AG08396 (cell line): ENCODE results near the gene HTR1B.

Experiments used
- DNase-seq: peaks from one replicate; pipeline ENCODE4 v3.0.0; 2012; ENCODE audit warnings: low spot score, mixed read lengths

Gene HTR1B

GRCh38 chr6:77463308-77463860 lies at the start of gene HTR1B:
HTR1B (minus strand) TSS chr6:77463491; CDS start chr6:77463403, 88 bp downstream.
- peak; percentile 11 for DNase-seq

- DNase-seq = no peak
Measured at GRCh38 chr6:77512554-77512953, 49.3 kb upstream of the HTR1B start.

DNA sequence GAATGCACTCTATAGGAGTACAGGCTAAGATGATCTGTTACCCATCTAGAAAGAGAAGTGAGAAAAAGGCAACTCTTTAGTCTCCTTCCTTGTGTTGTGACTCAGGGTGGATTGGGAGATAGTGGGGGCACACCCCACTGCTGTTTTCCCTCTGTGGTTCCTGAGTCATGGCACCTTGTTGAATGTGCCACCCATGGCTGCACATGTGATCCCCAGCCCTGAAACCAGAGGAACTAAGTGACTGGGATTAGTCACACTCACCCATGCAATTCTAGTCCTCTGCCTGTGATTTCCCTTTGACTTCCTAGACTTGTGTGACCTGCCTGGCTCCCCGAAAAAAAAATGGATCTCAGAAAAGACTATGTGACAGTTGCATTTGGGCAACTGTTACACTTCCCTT lies 48.6 kb upstream of the HTR1B start:
- DNase-seq = no peak

- DNase-seq = no peak
Measured at GRCh38 chr6:77502981-77503380, 39.7 kb upstream of the HTR1B start.

GRCh38 chr6:77492530-77492929 lies 29.2 kb upstream of the HTR1B start:
- no peak for DNase-seq

GRCh38 chr6:77487808-77488425 lies 24.6 kb upstream of the HTR1B start:
- no peak for DNase-seq

DNA sequence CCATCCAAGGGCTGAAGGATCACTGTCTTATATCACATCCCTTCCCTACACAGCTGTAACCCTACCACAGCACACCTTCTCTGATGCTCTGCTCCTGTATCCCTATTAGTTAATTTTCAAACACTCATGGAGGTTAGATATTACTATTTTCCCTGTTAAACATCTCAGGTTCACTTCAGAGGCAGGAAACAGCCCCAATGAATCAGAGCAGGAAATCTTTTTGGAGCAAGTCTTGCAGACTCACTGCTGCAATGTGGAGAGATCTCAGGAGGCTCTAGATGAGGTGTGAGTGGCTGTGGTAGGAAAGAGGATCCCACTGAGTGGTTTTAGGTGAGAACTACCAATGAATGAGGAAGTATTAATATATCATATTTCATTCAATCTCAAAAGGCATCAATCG lies 19.7 kb upstream of the HTR1B start:
- DNase-seq = no peak

DNA sequence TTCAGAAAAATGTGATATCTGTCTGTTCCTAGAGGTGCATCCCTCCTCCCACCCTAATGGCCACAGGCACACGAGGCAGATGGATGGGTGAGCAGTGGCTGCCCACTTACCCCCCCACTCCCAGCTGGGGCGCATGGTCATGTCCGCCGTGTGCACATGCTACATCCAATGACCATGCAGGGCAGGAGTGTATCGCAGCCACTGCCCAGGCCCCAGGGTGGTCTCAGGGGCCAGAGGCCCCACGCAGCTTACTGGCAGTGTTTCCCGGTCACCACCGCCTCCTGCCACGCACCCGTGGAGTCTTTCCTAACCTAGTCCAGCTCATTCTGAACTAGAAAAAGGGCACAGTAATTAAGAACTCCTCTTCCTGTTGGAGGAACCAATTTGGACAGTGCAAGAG lies 11.7 kb upstream of the HTR1B start:
- DNase-seq = no peak

- DNase-seq = no peak
Measured at GRCh38 chr6:77474286-77474956, 11.1 kb upstream of the HTR1B start.

DNA sequence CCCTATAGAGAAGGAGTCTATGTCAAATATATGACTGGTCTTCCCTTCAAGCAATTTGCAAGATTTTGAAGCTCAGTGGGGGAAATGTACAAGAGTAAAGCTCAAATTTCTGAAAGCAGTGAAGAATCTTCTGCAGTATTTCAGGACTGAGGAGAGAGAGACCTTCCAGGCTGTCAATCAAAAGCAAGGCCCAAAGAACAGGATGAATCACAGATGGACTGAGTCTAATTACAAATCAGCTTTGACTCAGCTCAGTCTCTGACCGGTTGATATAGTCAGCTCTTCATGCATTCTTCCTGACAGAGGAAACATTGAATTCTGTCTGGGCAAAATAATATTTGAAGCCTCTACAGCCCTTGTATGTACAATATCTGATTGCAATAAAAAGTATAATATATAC lies 7.7 kb upstream of the HTR1B start:
- no peak for DNase-seq

DNA sequence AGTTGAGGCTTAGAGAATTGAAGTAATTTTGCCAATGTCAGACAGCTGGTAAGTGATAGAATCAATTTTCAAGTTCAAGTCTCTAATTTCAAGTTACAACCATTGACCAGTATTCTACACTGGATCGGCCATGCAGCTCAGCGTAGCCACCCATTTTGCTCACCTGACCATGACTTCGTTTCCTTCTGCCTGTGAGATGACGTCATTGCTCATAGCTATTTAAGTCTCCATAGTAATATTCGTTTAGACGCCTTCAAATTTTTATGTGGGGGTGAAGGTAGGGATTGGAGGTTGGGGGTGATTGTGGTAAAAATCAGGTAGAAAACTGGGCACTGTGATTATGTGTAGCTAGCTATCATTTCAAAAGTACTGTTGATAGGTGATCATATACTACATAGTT lies 5.6 kb upstream of the HTR1B start:
- no peak for DNase-seq

- DNase-seq = peak; percentile 27
Measured at GRCh38 chr6:77466451-77467437, 3.5 kb upstream of the HTR1B start.

- DNase-seq = peak; percentile 81
Measured at GRCh38 chr6:77466055-77466450, 2.8 kb upstream of the HTR1B start.

GRCh38 chr6:77464495-77464867 lies 1.2 kb upstream of the HTR1B start:
- no peak for DNase-seq

- peak; percentile 18 for DNase-seq
Measured at GRCh38 chr6:77463861-77464494, 687 bp upstream of the HTR1B start.

DNA sequence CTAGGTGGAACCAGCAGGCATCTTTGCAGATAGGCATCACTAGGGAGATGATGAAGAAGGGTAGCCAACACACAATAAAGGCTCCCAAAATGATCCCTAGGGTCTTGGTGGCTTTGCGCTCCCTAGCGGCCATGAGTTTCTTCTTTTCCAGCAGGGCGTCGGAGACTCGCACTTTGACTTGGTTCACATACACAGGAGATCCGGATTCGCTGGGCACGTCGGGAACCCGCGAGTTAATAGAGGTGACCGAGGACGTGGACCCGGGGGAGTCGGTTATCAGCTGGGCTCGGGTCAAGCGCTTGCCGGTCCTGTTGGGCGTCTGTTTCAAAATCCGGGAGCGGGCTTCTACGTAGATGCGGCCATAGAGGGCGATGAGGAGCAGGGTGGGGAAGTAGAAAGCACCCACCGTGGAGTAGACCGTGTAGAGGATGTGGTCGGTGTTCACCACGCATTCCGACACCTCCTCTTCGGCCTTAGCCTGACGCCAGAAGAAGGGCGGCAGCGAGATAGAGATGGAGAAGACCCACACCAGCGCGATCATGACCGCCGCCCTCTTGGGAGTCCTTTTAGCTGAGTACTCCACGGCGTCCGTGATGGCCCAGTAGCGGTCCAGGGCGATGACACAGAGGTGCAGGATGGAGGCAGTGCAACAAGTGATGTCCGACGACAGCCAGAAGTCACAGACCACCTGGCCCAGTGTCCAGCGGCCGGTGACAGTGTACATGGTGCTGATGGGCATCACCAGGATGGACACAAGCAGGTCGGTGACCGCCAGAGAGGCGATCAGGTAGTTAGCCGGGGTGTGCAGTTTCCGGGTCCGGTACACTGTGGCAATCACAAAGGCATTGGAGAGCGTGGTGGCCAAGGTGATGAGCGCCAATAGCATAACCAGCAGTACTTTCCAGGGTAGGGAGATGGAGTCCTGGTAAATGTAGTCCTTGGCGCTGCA lies 658 bp downstream of the HTR1B start:
- DNase-seq = no peak

DNA sequence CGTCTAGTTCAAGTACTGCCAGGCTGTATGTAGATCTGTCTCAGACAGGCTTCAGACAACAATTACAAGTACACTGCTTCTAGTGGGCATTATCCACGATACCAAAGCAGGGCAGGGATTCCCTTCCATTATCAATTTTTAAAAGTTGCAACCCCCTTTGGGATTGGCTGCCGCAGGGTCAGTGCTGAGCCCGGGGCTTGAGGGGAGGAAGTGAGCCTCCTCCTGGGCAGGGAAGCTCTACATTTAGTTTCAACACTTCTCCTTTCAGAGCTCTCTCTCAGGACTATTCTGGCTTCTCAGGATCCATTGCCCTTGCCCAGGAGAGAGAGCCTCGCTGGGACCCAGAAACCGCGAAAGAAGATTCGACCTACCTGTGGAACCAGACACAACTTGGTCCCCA lies 1.5 kb downstream of the HTR1B start:
- no peak for DNase-seq

- no peak for DNase-seq
Measured at GRCh38 chr6:77458421-77458820, 4.9 kb downstream of the HTR1B start.

- peak; percentile 82 for DNase-seq
Measured at GRCh38 chr6:77457720-77458349, 5.5 kb downstream of the HTR1B start.

DNA sequence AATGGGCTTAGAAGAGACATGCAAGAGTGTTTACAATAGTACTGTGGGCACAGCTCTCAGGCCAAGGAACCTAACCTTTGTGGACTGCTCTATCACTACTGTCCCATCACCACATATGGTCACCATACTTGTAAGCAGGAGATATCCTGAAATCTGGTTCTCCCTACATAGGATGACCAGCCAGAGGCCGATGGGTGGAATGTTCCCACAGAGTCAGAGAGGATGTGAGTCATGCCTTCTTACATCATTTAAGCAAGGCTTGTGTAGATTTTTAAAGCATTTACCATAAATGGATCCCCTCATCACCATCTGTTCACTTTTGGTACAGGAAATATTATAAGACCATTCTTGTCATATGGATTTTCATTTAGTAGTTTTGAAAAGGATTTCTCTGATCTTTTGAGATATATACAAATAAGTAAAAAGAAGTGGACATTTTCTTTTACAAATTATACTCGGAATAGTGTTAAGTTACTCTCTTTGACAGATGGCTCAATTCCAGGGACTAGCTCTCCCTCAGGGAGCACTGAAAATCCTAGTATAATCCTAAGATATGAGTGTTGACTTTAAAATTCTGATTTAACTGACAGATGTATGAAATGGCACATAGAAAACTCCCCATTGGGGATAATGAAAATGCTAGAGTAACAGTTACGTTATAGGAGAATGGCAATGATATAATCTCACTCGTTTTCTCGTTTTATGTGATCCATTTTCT lies 6.6 kb downstream of the HTR1B start:
- peak; percentile 77 for DNase-seq
